K562 (cell line): ENCODE measurements around the gene MYH9. TPM values are rescaled to one million over a fixed set of nuclear protein-coding genes. Genes with fewer than 3 reads are reported as not detected.

Source experiments
- ATAC-seq: fragments of 200-7000 bp; cut with Tn5 transposase; 3 replicates; pipeline ENCODE4 v1.9.1; 2020; ENCODE audit warnings: moderate library complexity
- BruUV-seq: library from RNA; stranded (reverse); fragments of 400-500 nt; replicated peaks from 2 replicates; lab custom pipeline; 2021; lab: Mats Ljungman, UMichigan
- CTCF ChIA-PET: fragments of 300-600 bp; formaldehyde crosslinking; extraction: SDS; loops from one replicate; lab custom pipeline; 2021; ENCODE audit warnings: low intra/inter-chr PET ratio; lab: Yijun Ruan, JAX
- POLR2A ChIA-PET: fragments of 300-600, 350-650 bp; sonication (Branson Sonifier 250); formaldehyde crosslinking; extraction: SDS; loops from one replicate; lab custom pipeline; 2021; ENCODE audit warnings: antibody characterized with exemption, inconsistent platforms; lab: Yijun Ruan, JAX
- DNase-seq, 4 experiments: peaks; one replicate each; pipeline versions ENCODE4 v3.0.0 to v3.0.0-alpha.2; 2011 to 2018; ENCODE audit warnings: low spot score in 3 of 4, mixed read lengths in 3 of 4; ENCODE audit errors: extremely low read depth in 1 of 4
- FAIRE-seq: peaks from 2 replicates; lab custom pipeline; 2011; peaks lifted over from hg19 to GRCh38; lab: Jason Lieb, UNC
- H2AFZ ChIP-seq: 2 replicates; pipeline ENCODE4 v1.6.0; 2011; ENCODE audit warnings: low read depth, low read length, control low read depth, inconsistent platforms
- H3K27ac ChIP-seq: fragments of 200-600 bp; 3 replicates; pipeline ENCODE4 v1.8.0; 2011; ENCODE audit warnings: low read depth, mild to moderate bottlenecking, control low read depth, inconsistent platforms, low read length, moderate library complexity, mixed read lengths; ENCODE audit errors: extremely low read depth
- H3K27me3 ChIP-seq, 2 experiments: fragments of 300-600 bp in 1 of 2; 2 replicates in 1 of 2; 3 replicates in 1 of 2; pipeline versions ENCODE4 v1.6.0 to v1.8.0; 2011; ENCODE audit warnings: inconsistent platforms in 2 of 2, low read length in 2 of 2, mild to moderate bottlenecking in 1 of 2, mixed read lengths in 1 of 2, moderate library complexity in 1 of 2; ENCODE audit not compliant: control insufficient read depth in 2 of 2, insufficient read depth in 2 of 2
- H3K36me3 ChIP-seq: fragments of 300-600 bp; 3 replicates; pipeline ENCODE4 v1.8.0; 2011; ENCODE audit warnings: mild to moderate bottlenecking, low read length, inconsistent platforms; ENCODE audit not compliant: control insufficient read depth, insufficient read depth
- H3K4me1 ChIP-seq, 2 experiments: fragments of 200-600 bp in 1 of 2; replicated peaks in 1 of 2; 2 replicates in 1 of 2; 3 replicates in 1 of 2; pipeline versions ENCODE4 v1.5.1 to v1.8.0; 2011; ENCODE audit warnings: inconsistent platforms in 2 of 2, low read length in 2 of 2, mild to moderate bottlenecking in 1 of 2, mixed read lengths in 1 of 2, moderate library complexity in 1 of 2; ENCODE audit not compliant: control insufficient read depth in 2 of 2, insufficient read depth in 2 of 2
- H3K4me2 ChIP-seq: 2 replicates; pipeline ENCODE4 v1.6.1; 2011; ENCODE audit warnings: low read length, control low read depth, inconsistent platforms, mixed read lengths; ENCODE audit not compliant: insufficient read depth
- H3K4me3 ChIP-seq: fragments of 200-600 bp; sonication (generic), shearing (Covaris generic); 2 replicates; pipeline ENCODE4 v1.5.1; 2016; ENCODE audit warnings: control low read depth, inconsistent platforms
- H3K79me2 ChIP-seq: fragments of 200-600 bp; 3 replicates; pipeline ENCODE4 v1.8.0; 2011; ENCODE audit warnings: low read length, inconsistent platforms; ENCODE audit not compliant: control insufficient read depth, insufficient read depth
- H3K9ac ChIP-seq, 2 experiments: 2 replicates each; pipeline versions ENCODE4 v1.6.0 to v1.6.1; 2011; ENCODE audit warnings: low read depth in 2 of 2, low read length in 2 of 2, control low read depth in 1 of 2, inconsistent platforms in 1 of 2, mild to moderate bottlenecking in 1 of 2, mixed read lengths in 1 of 2; ENCODE audit not compliant: insufficient read depth in 1 of 2
- H3K9me1 ChIP-seq: one replicate; pipeline ENCODE4 v1.6.0; 2011; ENCODE audit warnings: inconsistent platforms, mild to moderate bottlenecking, low read length, moderate library complexity; ENCODE audit not compliant: control insufficient read depth, insufficient read depth
- H3K9me3 ChIP-seq: replicated peaks from 2 replicates; pipeline ENCODE4 v1.5.1; 2011; ENCODE audit warnings: low read depth, low read length, inconsistent platforms; ENCODE audit not compliant: control insufficient read depth, insufficient read depth
- H4K20me1 ChIP-seq: replicated peaks from 2 replicates; pipeline ENCODE4 v1.6.1; 2011; ENCODE audit warnings: low read length, inconsistent platforms, mixed read lengths; ENCODE audit not compliant: control insufficient read depth, insufficient read depth
- ATF7 ChIP-seq: fragments of 450-650 bp; IDR thresholded peaks from 2 replicates; pipeline ENCODE4 v1.7.1; 2014; ENCODE audit warnings: mild to moderate bottlenecking, moderate library complexity
- ETV5 ChIP-seq: sonication (generic); formaldehyde crosslinking; IDR thresholded peaks from 2 replicates; pipeline ENCODE4 v1.4.0; 2020; ENCODE audit warnings: low read depth, mild to moderate bottlenecking, missing genetic modification reagents
- ETV6 ChIP-seq, 3 experiments: fragments of 150-350 bp in 1 of 3; sonication (generic) in 1 of 3; formaldehyde crosslinking in 1 of 3; IDR thresholded peaks; 2 replicates each; pipeline versions ENCODE4 v1.6.1 to v1.8.0; 2014 to 2022; ENCODE audit warnings: borderline replicate concordance in 2 of 3, low read depth in 2 of 3, antibody characterized with exemption in 1 of 3, low read length in 1 of 3, mild to moderate bottlenecking in 1 of 3, missing genetic modification reagents in 1 of 3
- IRF9 ChIP-seq: fragments of 450-650 bp; IDR thresholded peaks from 2 replicates; pipeline ENCODE4 v1.6.1; 2016; ENCODE audit warnings: missing biosample characterization, missing genetic modification characterization
- SIRT6 ChIP-seq: IDR thresholded peaks from one replicate; pipeline ENCODE4 v1.6.1; 2012; ENCODE audit warnings: low read depth, mild to moderate bottlenecking, control low read depth, inconsistent platforms, low read length, moderate library complexity
- WGBS: fragments of 100-300 bp; shearing (Covaris generic); methylation state at CpG from one replicate; pipeline ENCODE4 v1.1.6; 2016; ENCODE audit warnings: low coverage, mixed read lengths; ENCODE audit not compliant: insufficient coverage; ENCODE audit errors: missing lambda C conversion rate; 5-methylcytosine and 5-hydroxymethylcytosine counted together
- in situ Hi-C: fragments of 300-500 bp; cut with MboI; formaldehyde crosslinking; loops from 4 replicates; pipeline ENCODE4 v1.15.0; 2018; ENCODE audit warnings: inconsistent platforms, mixed read lengths
- intact Hi-C: fragments of 100-400 bp; cut with micrococcal nuclease; formaldehyde crosslinking; loops from 2 replicates; pipeline ENCODE4 v1.14.2; 2022
- polyA plus RNA-seq, 8 experiments: library from polyadenylated mRNA; depleted of rRNA in 4 of 8; stranded (reverse) in 5 of 8; unstranded in 3 of 8; fragments of >200 nt; fragmentation: Nextera tagmentation in 2 of 8; fragmentation: Illumina TruSeq in 1 of 8; extraction: Ambion mirVana in 2 of 8; extraction: Trizol in 1 of 8; gene quantifications; 2 replicates each; pipeline versions ENCODE4 v1.2.1 to v1.2.3, GENCODE V29; 2011 to 2014; ENCODE audit warnings: inconsistent platforms in 1 of 8, missing spikeins in 1 of 8
- total RNA-seq, 7 experiments: library from RNA; depleted of rRNA in 6 of 7; stranded (reverse); fragments of >200 nt in 6 of 7; fragmentation: Illumina TruSeq in 2 of 7; extraction: Trizol in 2 of 7; gene quantifications; 2 replicates each; pipeline versions ENCODE4 v1.2.1 to v1.2.3, GENCODE V29; 2011 to 2021; ENCODE audit warnings: low replicate concordance in 1 of 7

Gene MYH9
- total and polyA plus RNA-seq, 9 of the 15 experiments (the other 6 are each of a cell fraction or from before 2014, with no cell fraction given): 0.71 to 111 (median 24.6) TPM

- TSS peak; percentile 11 for BruUV-seq
- FAIRE-seq: no peak
- no peak overlapping the region for H3K27ac ChIP-seq
- no peak overlapping the region for H2AFZ ChIP-seq
- no peaks in the 10 kb centered on the region for H3K9me3 ChIP-seq
- no peaks in the 10 kb centered on the region for H4K20me1 ChIP-seq
- TF ChIP-seq IRF9 (tag) (no peak), ETV5 (CRISPR knock-in tag) (no peak), ETV6 (IDR thresholded peaks at IDR 0.05; ENCODE audit: borderline replicate concordance in 1 of 2, low read depth in 2 of 2, low read length in 1 of 2) (no peak), ETV6 (CRISPR knock-in tag; IDR thresholded peaks at IDR 0.05; ENCODE audit: borderline replicate concordance) (no peak), SIRT6 (no peak), ATF7 (no peak)
- POLR2A ChIA-PET: interaction anchor here (0.7 to 0.8 kb wide), 2 partner anchors 13 to 16 kb away, joined by 3 read pairs; no protein-coding TSS in a partner anchor
- intact Hi-C loops (no loop called here), in situ Hi-C loops (no loop called here)
- ATAC-seq: no peak
- H3K4me2 ChIP-seq: no peak overlapping the region
- CTCF ChIA-PET: no interaction called here
- DNase-seq: no peak
- no peak overlapping the region for H3K4me3 ChIP-seq
- no peaks in the 10 kb centered on the region for H3K27me3 ChIP-seq
- WGBS: 90% methylated on average over 5 of the region's 6 CpGs
- H3K79me2 ChIP-seq: peaks cover 5% of the 10 kb centered on the region; the same call in 2 of the 3 replicates
- H3K9ac ChIP-seq: no peak overlapping the region
- peaks cover 12 to 17% of the 10 kb centered on the region in 2 experiments; a peak in 4 of 5 replicates for H3K4me1 ChIP-seq
- peaks cover 78% of the 10 kb centered on the region for H3K36me3 ChIP-seq
- H3K9me1 ChIP-seq: no peaks in the 10 kb centered on the region
Measured at GRCh38 chr22:36339171-36340065, 48.3 kb downstream of the MYH9 start.
